Natural killer cell treated with Interleukin-12 subunit alpha and Interleukin-12 subunit beta and Interleukin-15 and Interleukin-18, amount 100 ng/mL, for 72 hours (primary cell): ENCODE data around the gene SEMA6B. TPM values are rescaled to one million over a fixed set of nuclear protein-coding genes. Genes with fewer than 3 reads are reported as not detected.

ENCODE experiments used
- ATAC-seq, 2 donors: fragments of 150-1000 bp; cut with Tn5 transposase in 1 of 2; sonication (Bioruptor Pico), chemical (Tn5 transposase) in 1 of 2; 2 replicates each; pipeline ENCODE4 v1.10.0; 2021
- DNase-seq: peaks from one replicate; pipeline ENCODE4 v3.0.0; 2022; ENCODE audit warnings: low spot score
- H3K27ac Mint-ChIP-seq, 2 donors: 1 replicate in 1 of 2; 2 replicates in 1 of 2; pipeline ENCODE4 v1.8.0; 2022; ENCODE audit warnings: mixed read lengths in 2 of 2, mild to moderate bottlenecking in 1 of 2, moderate library complexity in 1 of 2
- H3K27me3 Mint-ChIP-seq, 2 donors: 1 replicate in 1 of 2; 2 replicates in 1 of 2; pipeline ENCODE4 v1.8.0; 2022; ENCODE audit warnings: mixed read lengths in 2 of 2
- H3K36me3 Mint-ChIP-seq: one replicate; pipeline ENCODE4 v1.8.0; 2022; ENCODE audit warnings: mixed read lengths
- H3K4me1 Mint-ChIP-seq, 2 donors: 1 replicate in 1 of 2; 2 replicates in 1 of 2; pipeline ENCODE4 v1.8.0; 2022; ENCODE audit warnings: low read depth in 2 of 2, mixed read lengths in 2 of 2, mild to moderate bottlenecking in 1 of 2
- H3K4me3 Mint-ChIP-seq: one replicate; pipeline ENCODE4 v1.8.0; 2022; ENCODE audit warnings: mixed read lengths
- H3K9me3 Mint-ChIP-seq: 2 replicates; pipeline ENCODE4 v1.8.0; 2022; ENCODE audit warnings: mixed read lengths
- total RNA-seq, 2 donors: library from RNA; stranded (reverse); gene quantifications; one replicate each; pipeline ENCODE4 v1.2.3, GENCODE V29; 2022

SEMA6B gene
- total RNA-seq, 2 donors from 2014 or later = 0.14 TPM; not detected in 1

- no peaks in the 10 kb centered on the region for H3K27me3 Mint-ChIP-seq
- H3K4me3 Mint-ChIP-seq = no peak overlapping the region
- ATAC-seq (peak; percentile 25 to 59), DNase-seq (no peak)
- peaks cover 3% of the 10 kb centered on the region for H3K9me3 Mint-ChIP-seq
- H3K4me1 Mint-ChIP-seq = no peaks in the 10 kb centered on the region
- H3K27ac Mint-ChIP-seq = no peak overlapping the region
- no peaks in the 10 kb centered on the region for H3K36me3 Mint-ChIP-seq
These were observed 2.8 kb downstream of the SEMA6B start for GRCh38 chr19:4556597-4557127.

GRCh38 chr19:4555657-4556561 lies 3.6 kb downstream of the SEMA6B start:
- Mint-ChIP-seq H3K9me3 (peaks cover 3% of the 10 kb centered on the region), H3K27me3 (no peaks in the 10 kb centered on the region), H3K4me1 (no peaks in the 10 kb centered on the region), H3K27ac (no peak overlapping the region), H3K36me3 (no peaks in the 10 kb centered on the region), H3K4me3 (no peak overlapping the region)
- DNase-seq (no peak), ATAC-seq (no peak)

- no peak overlapping the region for H3K4me3 Mint-ChIP-seq
- no peak for ATAC-seq
These were observed 4.8 kb downstream of the SEMA6B start for GRCh38 chr19:4554717-4555116.

GRCh38 chr19:4553775-4554174 lies 5.7 kb downstream of the SEMA6B start:
- no peak for ATAC-seq
- no peak for DNase-seq
- Mint-ChIP-seq H3K27ac (no peak overlapping the region), H3K27me3 (no peaks in the 10 kb centered on the region), H3K9me3 (peaks cover 3% of the 10 kb centered on the region), H3K4me1 (no peaks in the 10 kb centered on the region), H3K36me3 (no peaks in the 10 kb centered on the region), H3K4me3 (no peak overlapping the region)

More at GRCh38 chr19:4554717-4555116, 4.8 kb downstream of the SEMA6B start:
- H3K27me3 Mint-ChIP-seq = no peaks in the 10 kb centered on the region
- H3K36me3 Mint-ChIP-seq = no peaks in the 10 kb centered on the region
- no peaks in the 10 kb centered on the region for H3K4me1 Mint-ChIP-seq
- DNase-seq = no peak
- no peak overlapping the region for H3K27ac Mint-ChIP-seq
- peaks cover 3% of the 10 kb centered on the region for H3K9me3 Mint-ChIP-seq

- Mint-ChIP-seq H3K36me3 (no peaks in the 10 kb centered on the region), H3K27ac (no peak overlapping the region), H3K4me3 (no peak overlapping the region), H3K4me1 (no peaks in the 10 kb centered on the region), H3K27me3 (no peaks in the 10 kb centered on the region), H3K9me3 (peaks cover 3% of the 10 kb centered on the region)
- ATAC-seq (no peak), DNase-seq (no peak)
These were observed 6.3 kb downstream of the SEMA6B start for GRCh38 chr19:4553092-4553695.

GRCh38 chr19:4552525-4552819 lies 7.0 kb downstream of the SEMA6B start:
- H3K36me3 Mint-ChIP-seq = no peaks in the 10 kb centered on the region
- DNase-seq = no peak
- H3K9me3 Mint-ChIP-seq = peaks cover 3% of the 10 kb centered on the region
- no peaks in the 10 kb centered on the region for H3K4me1 Mint-ChIP-seq
- no peak overlapping the region for H3K4me3 Mint-ChIP-seq
- no peak for ATAC-seq
- no peaks in the 10 kb centered on the region for H3K27me3 Mint-ChIP-seq
- no peak overlapping the region for H3K27ac Mint-ChIP-seq

- ATAC-seq (no peak), DNase-seq (no peak)
- Mint-ChIP-seq H3K4me3 (no peak overlapping the region), H3K27me3 (no peaks in the 10 kb centered on the region), H3K27ac (no peak overlapping the region), H3K4me1 (no peaks in the 10 kb centered on the region), H3K36me3 (no peaks in the 10 kb centered on the region), H3K9me3 (peaks cover 3% of the 10 kb centered on the region)
These were observed 8.9 kb downstream of the SEMA6B start for GRCh38 chr19:4550479-4551050.

- H3K36me3 Mint-ChIP-seq = no peaks in the 10 kb centered on the region
- ATAC-seq (no peak), DNase-seq (no peak)
- H3K4me3 Mint-ChIP-seq = no peak overlapping the region
- no peaks in the 10 kb centered on the region for H3K27me3 Mint-ChIP-seq
- no peaks in the 10 kb centered on the region for H3K4me1 Mint-ChIP-seq
- no peak overlapping the region for H3K27ac Mint-ChIP-seq
- H3K9me3 Mint-ChIP-seq = peaks cover 3% of the 10 kb centered on the region
These were observed 9.5 kb downstream of the SEMA6B start for GRCh38 chr19:4550018-4550417.

GRCh38 chr19:4548238-4548584 lies 11.3 kb downstream of the SEMA6B start:
- Mint-ChIP-seq H3K9me3 (peaks cover 3% of the 10 kb centered on the region), H3K36me3 (no peaks in the 10 kb centered on the region), H3K4me3 (no peak overlapping the region), H3K27ac (no peak overlapping the region), H3K4me1 (no peaks in the 10 kb centered on the region), H3K27me3 (no peaks in the 10 kb centered on the region)
- DNase-seq (no peak), ATAC-seq (no peak)

GRCh38 chr19:4547303-4548237 lies 11.9 kb downstream of the SEMA6B start:
- no peak for DNase-seq
- H3K9me3 Mint-ChIP-seq = no peaks in the 10 kb centered on the region
- no peaks in the 10 kb centered on the region for H3K36me3 Mint-ChIP-seq
- H3K4me1 Mint-ChIP-seq = no peaks in the 10 kb centered on the region
- H3K4me3 Mint-ChIP-seq = no peak overlapping the region
- no peak overlapping the region for H3K27ac Mint-ChIP-seq
- peak in 1 of 2 donors; percentile 13 for ATAC-seq
- H3K27me3 Mint-ChIP-seq = no peaks in the 10 kb centered on the region

- Mint-ChIP-seq H3K27ac (no peak overlapping the region), H3K27me3 (peaks cover 0 to 5% of the 10 kb centered on the region in 2 donors), H3K4me3 (no peak overlapping the region), H3K36me3 (no peaks in the 10 kb centered on the region), H3K4me1 (peaks cover 0 to 6% of the 10 kb centered on the region in 2 donors), H3K9me3 (no peaks in the 10 kb centered on the region)
- DNase-seq = no peak
- ATAC-seq = peak in 1 of 2 donors; percentile 10
These were observed 15.4 kb downstream of the SEMA6B start for GRCh38 chr19:4543842-4544647.

GRCh38 chr19:4542896-4543841 lies 16.3 kb downstream of the SEMA6B start:
- Mint-ChIP-seq H3K4me1 (peaks cover 0 to 6% of the 10 kb centered on the region in 2 donors), H3K27me3 (peaks cover 0 to 7% of the 10 kb centered on the region in 2 donors), H3K4me3 (no peak overlapping the region), H3K9me3 (no peaks in the 10 kb centered on the region), H3K36me3 (no peaks in the 10 kb centered on the region), H3K27ac (no peak overlapping the region)
- no peak for DNase-seq
- ATAC-seq = no peak
